ENCODE results near the gene NGB.

Gene NGB

DNA sequence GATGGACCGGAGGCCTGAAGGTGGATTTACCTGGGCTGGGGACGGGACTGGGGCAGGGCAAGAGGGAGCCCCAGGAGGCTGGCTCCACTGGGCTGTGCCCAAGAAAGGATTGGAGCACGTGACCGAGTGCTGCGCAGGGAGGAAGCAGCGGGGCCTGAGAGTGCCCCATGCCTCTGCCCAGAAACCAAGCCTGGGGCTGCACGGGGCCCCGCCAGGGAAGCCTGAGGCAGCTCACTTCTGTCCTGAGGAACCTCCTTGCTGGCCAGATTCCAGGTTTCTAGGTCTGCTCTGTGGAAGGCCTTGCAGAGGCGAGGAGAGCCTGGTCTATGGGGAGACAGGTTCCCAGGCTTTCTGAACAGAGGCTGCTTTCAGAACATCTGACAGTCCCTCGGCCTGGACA lies 10.4 kb downstream of the NGB start:
- DNase-seq: no peak

DNA sequence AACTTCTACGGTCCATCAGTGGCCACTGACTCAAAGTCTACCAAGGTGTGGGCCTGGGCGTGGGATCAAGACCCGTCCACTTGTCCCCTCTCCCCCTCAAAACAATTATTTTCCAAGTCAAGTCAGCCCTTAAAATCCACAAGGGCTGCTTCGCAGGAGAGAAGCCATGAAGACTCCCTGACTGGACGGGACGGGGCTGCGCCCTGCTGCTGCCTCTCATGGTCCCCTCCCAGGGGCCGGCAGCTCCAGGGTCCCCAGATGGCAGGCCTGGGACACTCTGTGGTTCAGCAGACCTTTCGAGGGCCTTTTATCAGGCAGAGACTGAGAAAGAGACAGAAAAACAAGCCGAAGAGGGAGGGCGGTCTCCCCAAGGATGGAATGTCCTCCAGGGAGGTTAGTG lies 10.8 kb downstream of the NGB start:
- no peak for DNase-seq

DNA sequence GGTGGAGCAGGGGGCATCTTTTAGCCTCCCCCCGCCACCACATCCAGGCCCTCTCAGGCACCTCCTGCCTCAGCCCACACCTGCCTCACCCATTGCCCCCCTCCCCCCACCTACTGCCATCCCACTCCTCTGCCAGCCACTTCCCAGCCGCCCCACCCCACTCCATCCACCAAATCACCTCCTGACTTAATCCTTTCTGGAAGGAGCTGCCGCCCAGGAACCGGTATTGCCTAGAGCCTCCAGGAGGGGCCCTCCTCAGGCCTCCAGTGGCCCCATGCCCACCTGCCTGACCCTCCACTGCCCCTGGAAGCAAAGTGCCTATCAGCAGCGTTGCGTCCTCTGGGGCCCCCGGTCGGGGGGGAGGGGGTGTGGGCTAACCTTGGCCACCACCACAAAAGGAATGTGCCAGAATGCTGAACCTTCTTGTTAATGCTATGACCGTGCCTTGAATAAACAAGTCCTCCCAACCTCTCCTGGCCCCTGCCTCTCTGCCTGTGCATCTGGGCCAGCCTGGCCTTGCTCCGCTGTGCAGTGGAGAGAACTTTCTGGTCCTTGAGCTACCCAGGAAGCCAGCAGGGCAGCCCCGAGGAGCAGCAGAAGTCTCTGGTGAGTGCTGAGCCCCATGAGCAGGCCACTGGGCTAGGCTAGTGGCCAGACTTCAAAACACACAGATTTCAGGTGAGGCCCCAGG lies 11.8 kb downstream of the NGB start:
- no peak for DNase-seq

DNA sequence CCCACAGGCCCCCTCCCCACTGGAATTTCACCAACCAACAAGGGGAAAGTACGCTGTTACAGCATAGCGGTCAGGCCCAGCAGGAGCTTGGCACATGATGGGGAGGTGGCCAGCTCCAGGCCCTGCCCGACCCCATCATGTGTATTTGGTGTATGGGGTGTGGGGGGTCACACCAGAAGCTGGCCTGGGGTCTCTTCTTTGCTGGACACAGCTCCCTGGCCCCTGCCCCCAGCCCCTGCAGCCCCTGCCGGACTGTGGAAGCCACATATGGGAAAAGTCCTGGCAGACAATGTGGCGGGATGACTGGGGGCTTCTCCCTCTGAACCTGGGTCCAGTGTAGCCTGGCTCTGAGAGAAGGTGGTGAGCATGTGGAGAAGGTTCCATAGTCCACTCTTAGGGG lies 12.4 kb downstream of the NGB start:
- DNase-seq: no peak

DNA sequence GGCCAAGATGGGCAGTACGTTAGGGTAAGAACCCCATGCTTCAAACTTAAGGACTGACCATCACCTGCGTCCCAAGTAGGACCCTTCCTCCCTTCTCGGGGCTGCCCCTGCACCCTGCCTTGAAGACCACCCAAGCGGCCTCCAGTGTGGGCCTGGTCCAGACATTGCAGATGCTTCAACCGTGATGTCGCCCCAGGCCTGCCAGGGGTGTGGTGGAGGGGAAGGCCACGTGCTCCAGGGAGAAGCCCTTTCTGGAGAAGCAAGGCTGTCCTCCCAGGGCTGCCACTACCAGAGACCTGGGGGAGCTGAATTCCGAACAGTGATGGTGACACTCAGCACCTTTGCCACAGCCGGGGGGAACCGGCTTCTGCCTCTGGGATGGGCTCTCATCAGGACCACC lies 13.3 kb downstream of the NGB start:
- no peak for DNase-seq

DNA sequence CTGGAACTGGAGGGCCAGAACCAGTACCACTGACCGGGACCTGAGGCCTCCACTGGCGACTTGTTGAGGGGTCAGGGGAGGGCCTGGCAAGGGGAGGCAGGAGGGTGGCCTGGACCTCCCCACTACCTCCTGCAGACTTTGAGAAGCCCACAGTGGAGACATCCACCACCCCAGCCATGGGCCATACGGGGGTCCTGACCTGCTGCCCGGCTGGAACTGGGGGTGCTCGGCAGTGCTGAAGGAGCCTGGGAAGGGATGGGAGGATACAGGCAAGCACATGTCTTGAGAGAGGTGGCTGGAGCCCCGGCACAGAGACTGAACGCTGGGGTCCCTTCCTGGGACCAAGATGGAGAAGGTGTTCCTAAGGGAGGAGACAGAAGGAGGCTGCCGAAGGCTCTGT lies 14.3 kb downstream of the NGB start:
- DNase-seq: no peak

DNA sequence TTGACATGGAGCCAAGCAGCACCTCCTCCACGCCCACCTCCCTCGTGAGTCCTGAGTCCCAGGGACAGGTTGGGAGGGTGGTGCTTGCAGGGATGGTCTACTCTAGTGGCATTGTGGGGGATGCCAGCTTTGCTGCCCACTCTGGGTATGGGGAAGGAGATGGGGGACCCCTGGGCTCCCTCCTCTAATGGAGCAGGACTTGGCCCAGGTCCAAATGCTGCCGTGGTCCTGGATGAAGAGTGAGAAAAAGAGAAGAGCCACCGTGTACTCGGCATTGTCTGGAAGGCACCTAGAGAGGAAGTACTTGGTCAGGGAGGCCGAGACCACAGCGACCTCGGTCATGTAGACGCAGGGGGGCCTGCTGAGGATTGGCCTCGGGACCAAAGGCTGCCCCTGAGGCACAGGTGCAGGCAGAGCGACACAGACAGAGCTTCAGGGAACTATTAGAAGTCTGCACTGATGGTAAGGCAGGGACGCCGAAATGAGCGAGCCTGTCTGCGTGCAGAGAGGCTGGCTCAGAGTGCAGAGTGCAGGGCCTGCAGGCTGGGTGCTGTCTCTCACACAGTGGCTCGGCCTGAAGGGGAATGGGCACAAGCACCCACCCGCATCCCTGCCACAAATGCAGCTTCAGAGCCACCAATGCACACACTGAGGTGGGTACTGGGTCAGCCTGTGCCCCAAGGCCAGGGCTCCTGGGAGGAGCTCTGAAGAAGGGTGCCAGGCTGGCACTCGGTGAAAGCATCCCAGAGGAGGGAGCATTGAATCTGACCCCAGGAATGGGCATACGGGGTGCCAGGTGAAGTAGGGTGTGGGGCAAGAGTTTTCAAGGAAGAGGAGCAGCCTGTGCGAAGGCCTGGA lies 17.4 kb downstream of the NGB start:
- no peak for DNase-seq

DNA sequence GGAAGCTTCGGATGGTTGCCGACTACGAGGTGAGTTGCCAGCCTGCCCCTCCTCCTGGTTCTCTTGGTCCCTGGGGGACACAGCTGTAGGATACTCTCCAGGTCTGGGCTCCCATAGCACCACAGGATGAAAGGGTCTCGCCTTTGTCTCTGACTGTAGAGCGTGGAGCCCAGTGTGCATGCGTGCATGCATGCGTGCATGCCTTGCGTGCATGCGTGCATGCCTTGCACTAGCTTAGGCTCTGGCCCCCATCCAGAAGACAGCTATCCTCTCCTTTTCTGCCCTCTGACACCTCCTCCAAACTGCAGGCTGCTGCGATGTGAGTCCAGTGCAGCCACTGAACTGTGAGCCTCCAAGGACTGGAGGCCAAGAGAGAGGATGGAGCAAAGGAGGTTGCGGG lies 19.1 kb downstream of the NGB start:
- DNase-seq: no peak

DNA sequence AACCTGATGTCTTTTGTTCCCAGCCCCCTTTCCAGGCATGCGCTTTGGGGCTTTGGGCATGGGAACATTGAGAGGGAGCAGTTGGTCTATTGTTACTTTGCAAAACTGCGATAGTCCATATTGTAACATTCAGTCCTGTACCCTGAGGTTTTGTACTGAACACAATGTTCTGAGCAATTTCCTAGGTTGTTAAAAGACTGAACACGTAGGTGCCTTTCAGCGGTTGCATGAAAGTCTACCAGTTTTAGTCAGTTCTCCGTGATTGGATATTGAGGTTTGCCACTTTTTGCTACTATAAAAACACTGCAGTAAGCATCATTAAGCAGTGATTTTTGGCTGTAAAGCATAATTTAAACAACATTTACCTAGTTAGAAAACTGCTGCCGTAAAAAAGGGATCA lies 20.1 kb downstream of the NGB start:
- DNase-seq: no peak

DNA sequence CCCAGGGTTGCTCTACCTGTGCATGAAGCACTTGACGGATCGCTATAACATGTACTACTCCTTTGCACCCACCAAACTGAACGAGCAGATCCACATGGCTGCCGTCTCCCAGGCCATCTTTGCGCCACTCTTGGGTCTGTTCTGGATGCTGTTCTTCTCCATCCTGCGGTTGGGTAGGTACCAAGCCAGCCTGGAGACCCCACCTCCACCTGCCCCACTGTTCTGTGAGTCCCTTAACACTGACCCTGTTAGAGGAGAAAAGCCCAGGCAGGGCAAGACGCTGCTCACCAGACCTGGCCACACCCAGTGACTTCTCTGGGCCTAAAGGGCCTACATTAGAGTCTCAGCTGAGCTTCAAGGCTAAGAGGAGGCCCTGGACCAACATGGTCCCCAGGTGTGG lies 21.7 kb downstream of the NGB start:
- DNase-seq: no peak

DNA sequence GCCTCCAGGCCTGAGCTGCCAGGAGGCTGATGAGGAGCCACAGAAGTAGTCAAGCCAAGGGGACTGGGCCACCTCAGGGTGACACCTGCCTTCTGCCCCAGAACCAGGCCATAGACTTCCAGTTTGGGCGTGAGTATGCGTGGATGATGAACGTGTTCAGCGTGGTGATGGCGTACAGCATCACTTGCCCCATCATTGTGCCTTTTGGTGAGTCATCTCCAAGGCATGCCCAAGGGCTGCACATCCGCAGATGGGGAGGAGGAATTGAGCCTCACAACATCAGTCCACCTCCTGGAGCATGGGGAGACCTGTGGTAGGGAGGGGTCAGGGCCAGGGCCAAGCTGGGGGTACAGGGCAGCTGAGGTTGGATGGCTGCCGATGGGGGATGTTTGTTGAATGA lies 22.3 kb downstream of the NGB start:
- DNase-seq: no peak

DNA sequence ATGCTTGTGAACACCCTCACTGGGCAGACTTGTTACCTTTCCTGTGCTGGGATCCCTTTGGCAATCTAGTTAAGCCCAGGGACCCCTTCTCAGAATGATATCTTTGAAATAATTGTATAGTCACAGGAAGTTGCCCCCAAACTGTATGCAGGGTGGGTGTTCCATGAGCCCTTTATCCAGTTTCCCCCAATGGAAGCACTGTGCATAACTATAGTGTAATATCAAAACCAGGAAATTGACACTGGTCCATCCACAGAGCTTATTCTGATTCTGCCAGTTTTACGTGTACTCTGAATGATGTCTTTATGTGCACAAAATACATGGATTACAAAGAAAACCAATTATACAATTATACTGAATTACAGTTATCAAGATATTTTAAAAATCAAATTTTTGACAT lies 24.2 kb downstream of the NGB start:
- DNase-seq: no peak

DNA sequence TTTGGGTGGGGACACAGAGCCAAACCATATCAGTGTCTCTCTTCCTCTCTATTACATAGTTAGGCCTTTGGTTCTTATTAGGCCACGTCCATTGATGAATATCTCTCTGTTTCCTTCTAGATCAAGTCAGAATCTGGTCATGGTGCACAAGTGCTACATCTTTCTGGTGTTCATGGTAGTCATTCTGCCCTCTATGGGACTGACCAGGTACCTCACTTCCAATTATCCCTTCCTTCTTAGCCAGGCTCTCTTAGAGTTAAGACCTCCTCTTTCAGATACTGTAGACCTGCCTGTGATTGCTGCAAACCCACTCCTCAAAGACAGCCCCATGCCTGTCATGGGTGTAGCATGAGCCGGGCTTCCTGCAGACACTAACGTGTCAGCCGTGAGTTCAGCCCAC lies 25.2 kb downstream of the NGB start:
- DNase-seq: no peak

DNA sequence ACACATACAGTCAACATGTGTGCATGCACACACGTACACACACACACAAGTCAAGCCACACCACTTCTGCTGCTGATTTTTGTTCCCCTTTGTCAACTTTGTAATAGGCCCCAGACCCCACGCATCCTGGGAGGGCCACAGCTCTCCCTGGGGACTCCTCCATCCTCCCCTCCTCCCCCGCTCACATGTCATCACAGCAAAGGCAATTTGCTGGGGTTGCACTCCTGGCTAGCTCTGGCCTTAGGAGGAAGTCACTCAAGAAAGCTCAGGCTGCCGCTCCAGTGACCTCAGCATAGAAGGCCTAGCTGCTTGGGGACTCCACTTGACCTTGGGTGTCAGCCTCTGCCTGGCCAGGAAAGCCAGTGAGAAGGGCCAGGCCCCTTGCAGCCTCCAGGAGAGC lies 27.2 kb downstream of the NGB start:
- no peak for DNase-seq

DNA sequence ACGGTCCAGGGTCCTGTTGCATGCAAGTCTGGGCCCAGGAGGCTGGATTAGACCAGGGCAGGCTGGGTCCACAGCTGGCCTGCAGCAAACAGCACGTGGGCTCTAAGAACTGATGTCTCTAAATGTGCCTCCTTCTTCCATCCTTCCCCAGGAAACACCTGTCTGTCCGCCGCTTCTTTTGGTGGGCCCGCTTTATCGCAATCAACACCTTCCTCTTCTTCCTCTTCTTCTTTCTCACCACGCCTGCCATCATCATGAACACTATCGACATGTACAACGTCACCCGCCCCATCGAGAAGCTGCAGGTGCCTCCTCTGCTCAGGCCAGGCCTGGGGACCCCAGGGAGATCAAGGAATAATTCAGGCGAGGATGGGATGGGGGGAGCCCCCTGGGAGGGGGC lies 28.3 kb downstream of the NGB start:
- no peak for DNase-seq

DNA sequence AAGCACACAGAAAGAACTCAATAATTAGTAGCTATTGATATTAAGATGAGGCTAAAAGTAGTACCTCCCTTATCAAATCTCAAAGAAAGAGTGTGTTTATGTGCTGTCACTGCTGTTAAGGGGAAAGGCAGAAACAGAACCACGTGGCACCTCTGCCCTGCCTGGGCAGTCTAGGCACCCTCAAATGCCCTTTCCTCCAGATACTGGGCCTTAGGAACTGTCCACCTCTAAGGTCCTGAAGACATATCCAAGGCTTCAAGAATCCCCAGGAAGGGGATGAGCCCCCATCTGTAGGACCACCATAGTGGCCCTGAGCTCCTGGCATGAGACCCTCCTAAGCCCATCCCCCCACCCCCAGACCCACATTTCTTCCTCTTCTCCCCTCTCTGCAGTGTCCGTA lies 29.1 kb downstream of the NGB start:
- no peak for DNase-seq

DNA sequence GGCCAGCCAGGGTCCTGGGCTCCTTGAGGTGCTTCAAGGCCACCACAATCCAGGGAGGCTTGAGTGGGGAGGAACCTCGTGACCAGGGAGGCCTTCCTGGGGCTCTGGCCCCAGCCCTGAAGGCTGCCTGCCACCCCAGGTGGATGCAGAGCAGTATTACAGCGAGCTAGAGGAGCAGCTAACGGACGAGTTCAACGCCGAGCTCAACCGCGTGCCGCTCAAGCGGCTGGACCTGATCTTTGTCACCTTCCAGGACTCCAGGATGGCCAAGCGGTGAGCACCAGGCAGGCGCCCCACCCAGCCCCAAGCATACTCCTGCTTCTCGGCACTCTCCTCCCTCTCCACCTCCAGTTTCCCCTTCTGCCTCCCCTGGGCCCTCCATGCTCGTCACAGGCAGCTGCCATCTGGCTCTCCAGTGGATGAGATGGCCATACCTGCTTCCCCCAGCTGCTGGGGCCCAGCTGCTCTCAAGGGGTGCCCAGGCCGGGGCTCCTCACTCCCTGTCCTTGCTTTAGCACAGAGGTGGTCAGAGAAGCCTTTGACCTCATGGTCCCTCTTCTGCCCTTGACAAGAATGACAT lies 30.6 kb downstream of the NGB start:
- no peak for DNase-seq

DNA sequence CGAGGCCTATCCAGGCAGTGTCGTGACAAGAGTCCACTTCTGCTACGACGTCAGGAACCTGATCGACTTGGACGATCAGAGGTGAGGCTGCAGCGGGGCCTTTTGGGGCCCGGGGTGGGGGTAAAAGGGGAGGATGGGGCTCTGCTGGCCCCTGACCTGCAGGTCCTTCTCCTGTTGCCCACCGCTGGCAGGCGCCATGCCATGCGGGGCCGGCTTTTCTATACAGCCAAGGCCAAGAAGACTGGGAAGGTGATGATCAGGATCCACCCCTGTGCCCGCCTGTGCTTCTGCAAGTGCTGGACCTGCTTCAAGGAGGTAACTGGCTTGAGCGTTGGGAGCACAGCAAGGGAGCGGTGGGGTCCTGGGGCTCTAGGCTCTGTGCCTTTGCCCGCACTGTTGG lies 31.6 kb downstream of the NGB start:
- DNase-seq: no peak

DNA sequence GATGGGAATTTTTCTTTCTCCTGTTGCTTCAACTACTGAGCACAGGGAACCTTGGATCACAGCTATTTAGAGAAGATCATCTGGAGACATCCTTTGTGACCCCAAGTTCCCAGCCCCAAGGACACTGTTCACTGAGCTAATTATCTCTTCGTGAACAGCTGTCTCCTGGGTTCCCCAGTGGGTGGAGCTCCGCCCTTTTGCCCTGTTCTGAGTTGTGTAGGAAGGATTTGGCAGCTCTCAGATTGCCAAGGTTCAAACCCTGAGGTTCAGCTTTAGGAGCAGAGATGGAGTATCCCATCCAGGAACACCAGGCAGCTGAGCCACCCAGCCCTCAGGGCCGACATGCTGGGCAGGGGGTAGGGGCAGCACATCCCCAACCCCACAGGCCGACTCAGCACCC lies 32.0 kb downstream of the NGB start:
- no peak for DNase-seq

DNA sequence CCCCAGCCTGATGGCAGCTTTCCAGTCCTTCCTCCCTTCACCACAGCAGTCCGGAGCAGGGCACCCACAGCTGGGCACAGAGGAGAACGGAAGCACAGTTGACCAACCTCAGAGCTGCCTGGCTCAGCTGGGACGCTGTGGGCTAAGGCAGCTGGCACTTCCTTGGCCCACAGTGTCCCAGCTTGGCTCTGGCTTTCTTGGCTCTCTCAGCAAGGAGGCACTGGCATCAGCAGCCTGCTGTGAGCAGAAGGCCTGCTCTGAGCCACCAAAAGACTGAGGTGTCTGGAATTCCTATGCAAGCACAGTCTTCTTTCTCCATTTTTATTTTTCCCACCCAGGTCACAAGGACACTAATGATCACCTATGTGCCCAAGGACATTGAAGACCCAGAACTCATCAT lies 32.6 kb downstream of the NGB start:
- DNase-seq: no peak

DNA sequence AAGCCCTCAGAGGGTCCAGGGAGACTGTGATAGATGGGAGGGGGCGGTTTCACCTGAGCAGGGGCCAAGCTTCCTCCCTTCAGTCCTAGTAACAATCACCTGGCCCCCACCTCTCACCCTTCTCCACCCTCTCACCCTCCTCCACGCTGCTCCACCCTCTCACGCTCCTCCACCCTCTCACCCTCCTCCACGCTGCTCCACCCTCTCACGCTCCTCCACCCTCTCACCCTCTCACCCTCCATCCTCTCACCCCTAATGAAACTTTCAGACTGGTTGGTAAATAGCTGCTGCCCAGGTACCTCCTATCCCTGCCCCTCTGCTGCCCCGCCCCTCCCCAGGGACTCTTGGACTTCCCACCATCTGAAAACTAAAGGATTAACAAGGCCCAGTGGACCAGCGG lies 34.2 kb downstream of the NGB start:
- no peak for DNase-seq

DNA sequence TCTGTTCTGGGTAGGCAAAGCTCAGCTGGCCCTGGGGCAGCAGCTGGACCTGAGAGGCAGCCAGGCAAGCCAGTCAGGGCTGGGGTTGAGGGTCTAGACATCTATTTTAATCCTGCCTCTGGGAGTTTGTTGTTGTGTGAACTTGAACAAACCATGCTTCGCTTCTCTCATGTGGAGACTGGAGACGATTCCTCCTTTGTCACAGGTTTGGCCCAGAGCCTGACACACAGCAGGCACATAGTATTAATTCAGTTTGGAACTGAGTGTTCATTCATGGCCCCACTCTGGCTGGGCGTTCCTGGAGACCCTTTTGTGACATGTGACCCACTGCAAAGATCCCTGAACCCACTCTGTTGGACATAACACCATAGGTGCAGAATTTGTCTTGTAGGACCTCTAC lies 39.3 kb downstream of the NGB start:
- no peak for DNase-seq

DNA sequence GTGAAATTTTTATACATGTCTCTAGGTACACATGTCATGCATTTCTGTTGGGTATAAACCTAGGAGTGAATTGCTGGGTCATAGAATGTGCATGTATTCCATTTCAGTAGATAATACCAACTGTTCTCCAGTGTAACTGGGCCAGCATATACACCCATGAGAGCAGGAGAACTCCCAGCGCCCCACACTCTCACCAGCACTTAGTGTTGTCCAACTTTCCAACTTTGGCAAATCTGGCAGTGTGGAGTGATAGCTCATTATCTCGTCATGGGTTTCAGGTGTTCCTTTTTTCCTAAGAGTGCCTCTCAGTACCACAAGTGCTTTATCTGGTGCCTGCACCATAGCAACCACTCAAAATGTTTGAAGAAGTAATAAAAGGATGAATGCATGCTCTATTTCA lies 40.1 kb downstream of the NGB start:
- no peak for DNase-seq

DNA sequence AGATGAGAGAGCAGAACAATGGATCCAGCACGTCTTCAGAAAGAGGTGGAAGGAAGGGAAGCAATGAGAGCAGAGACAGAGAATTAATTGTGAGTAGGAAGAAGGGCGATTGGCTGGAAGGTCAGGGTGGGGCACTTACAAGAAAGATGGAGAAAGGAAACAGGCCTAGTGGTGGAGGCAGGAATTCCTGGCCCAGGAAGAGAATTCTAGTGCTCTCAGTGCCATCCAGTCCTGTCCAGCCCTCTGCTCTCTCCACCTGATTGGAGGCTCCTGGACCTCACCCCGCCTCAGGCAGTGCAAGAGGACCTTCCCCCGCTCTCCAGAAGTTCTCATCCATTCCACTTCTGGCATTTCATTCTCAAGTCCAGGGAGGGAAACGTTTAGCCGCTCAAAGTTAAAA lies 43.0 kb downstream of the NGB start:
- DNase-seq: no peak

Measured in NK-92 treated with Interleukin-12 subunit alpha and Interleukin-12 subunit beta, amount 100 ng/mL, for 24 hours (cell line).